ENCODE data around the gene TSHR.

- TF ChIP-seq POLR2A (IDR thresholded peaks at IDR 0.05; ENCODE audit: low read depth, low read length) (no peak), CTCF (conservative IDR thresholded peaks at IDR 0.05; ENCODE audit: low read depth, low read length) (no peak), NFE2L2 (IDR thresholded peaks at IDR 0.05; ENCODE audit: low read depth, low read length) (no peak), MXI1 (IDR thresholded peaks at IDR 0.05; ENCODE audit: borderline replicate concordance, low read depth, low read length) (no peak), RAD21 (IDR thresholded peaks at IDR 0.05; ENCODE audit: low read length) (no peak), RFX5 (IDR thresholded peaks at IDR 0.05; ENCODE audit: low read depth, low read length) (no peak), BHLHE40 (IDR thresholded peaks at IDR 0.05; ENCODE audit: low read depth, low read length) (no peak)
These were observed 26.3 kb downstream of the TSHR start for GRCh38 chr14:80981673-80982072.
